Tibial nerve (tissue), 4 donors: ENCODE results near the gene RBMS3.

Source experiments
- CTCF ChIP-seq, 5 experiments: fragments of 200-600 bp in 3 of 5; fragments of 450-650 bp in 2 of 5; sonication (generic) in 3 of 5; IDR thresholded peaks; one replicate each; pipeline ENCODE4 v1.5.1; 2016 to 2019; ENCODE audit warnings: antibody characterized with exemption in 5 of 5, mild to moderate bottlenecking in 3 of 5, moderate library complexity in 2 of 5
- EP300 ChIP-seq, 2 donors: sonication (generic); formaldehyde crosslinking; IDR thresholded peaks; one replicate each; pipeline ENCODE4 v1.6.1; 2017; ENCODE audit warnings: antibody characterized with exemption in 2 of 2, mild to moderate bottlenecking in 1 of 2
- POLR2A ChIP-seq, 2 donors: fragments of 450-650 bp; IDR thresholded peaks; one replicate each; pipeline ENCODE4 v1.6.1; 2017; ENCODE audit warnings: antibody characterized with exemption in 2 of 2, mild to moderate bottlenecking in 2 of 2, moderate library complexity in 2 of 2

DNA sequence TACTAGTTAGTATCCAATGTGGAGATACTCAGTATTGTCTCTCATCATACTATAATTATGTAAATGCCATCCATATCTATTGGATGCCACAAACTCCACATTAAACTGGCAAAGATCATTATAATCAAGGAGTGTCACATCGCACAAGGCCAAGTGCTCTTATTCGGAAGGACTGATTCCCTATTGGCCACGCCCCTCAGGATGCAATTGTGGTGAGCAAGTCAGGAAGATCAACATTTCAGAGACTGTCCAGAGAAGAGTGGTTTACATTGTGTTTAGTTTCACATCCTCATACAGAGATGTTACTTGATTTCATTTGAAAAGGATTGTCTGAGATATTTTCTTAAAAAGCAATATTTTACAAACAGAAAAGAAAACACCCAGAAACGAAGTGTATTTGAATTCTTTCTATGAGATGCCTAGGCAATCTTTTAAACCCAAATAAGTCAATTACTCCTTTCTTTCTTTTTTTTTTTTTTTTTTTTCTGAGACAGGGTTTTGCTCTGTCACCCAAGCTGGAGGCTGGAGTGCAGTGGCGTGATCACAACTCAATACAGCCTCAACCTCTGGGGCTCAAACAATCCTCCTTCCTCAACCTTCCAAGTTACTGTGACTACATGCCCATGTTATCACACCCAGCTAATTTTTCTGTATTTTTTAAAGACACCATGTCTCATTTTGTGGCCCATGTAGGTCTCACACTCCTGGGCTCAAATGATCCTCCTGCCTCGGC lies 369.1 kb downstream of the RBMS3 start:
- TF ChIP-seq CTCF (IDR thresholded peaks at IDR 0.05) (no peak), POLR2A (IDR thresholded peaks at IDR 0.05) (no peak), EP300 (IDR thresholded peaks at IDR 0.05) (no peak)
